A549 (cell line): ENCODE results near the gene NOL9. TPM values are rescaled to one million over a fixed set of nuclear protein-coding genes. Genes with fewer than 3 reads are reported as not detected.

Experiments used
- ATAC-seq, 2 experiments: fragments of 200-7000 bp in 1 of 2; fragments of >200 bp in 1 of 2; cut with Nextera tagmentation in 1 of 2; cut with Tn5 transposase in 1 of 2; 3 replicates each; pipeline versions ENCODE4 v1.8.0 to v1.9.1; 2018 to 2020; ENCODE audit warnings: mild to moderate bottlenecking in 1 of 2, moderate library complexity in 1 of 2
- CTCF ChIA-PET: fragments of 300-600 bp; sonication (Branson Sonifier 250); formaldehyde crosslinking; extraction: SDS; loops from one replicate; lab custom pipeline; 2021; ENCODE audit warnings: antibody characterized with exemption, inconsistent platforms; lab: Yijun Ruan, JAX
- POLR2A ChIA-PET: fragments of 350-600 bp; formaldehyde crosslinking; extraction: SDS; loops from one replicate; lab custom pipeline; 2021; ENCODE audit warnings: antibody characterized with exemption, inconsistent platforms; lab: Yijun Ruan, JAX
- DNase-seq, 2 experiments: peaks; one replicate each; pipeline versions ENCODE4 v3.0.0 to v3.0.0-alpha.2; 2011 to 2016; ENCODE audit warnings: low read depth in 1 of 2, low spot score in 1 of 2
- FAIRE-seq: peaks from 2 replicates; lab custom pipeline; 2011; peaks lifted over from hg19 to GRCh38; lab: Jason Lieb, UNC
- H3K27ac ChIP-seq, 2 experiments: fragments of >200 bp; sonication (Bioruptor Twin); formaldehyde crosslinking; 3 replicates each; pipeline ENCODE4 v1.5.1; 2016 to 2017
- H3K4me1 ChIP-seq: fragments of >200 bp; sonication (Bioruptor Twin); formaldehyde crosslinking; 3 replicates; pipeline ENCODE4 v1.6.1; 2016
- H3K4me2 ChIP-seq: fragments of >200 bp; sonication (Bioruptor Twin); formaldehyde crosslinking; 3 replicates; pipeline ENCODE4 v1.6.1; 2016
- H3K4me3 ChIP-seq: fragments of >200 bp; sonication (Bioruptor Twin); formaldehyde crosslinking; 3 replicates; pipeline ENCODE4 v1.5.1; 2016
- H3K9me3 ChIP-seq: fragments of >200 bp; sonication (Bioruptor Twin); formaldehyde crosslinking; 3 replicates; pipeline ENCODE4 v1.6.1; 2016
- CHD2 ChIP-seq: fragments of 150-350 bp; IDR thresholded peaks from 2 replicates; pipeline ENCODE4 v1.6.1; 2014; ENCODE audit warnings: low read length; ENCODE audit not compliant: partially characterized antibody
- CHD4 ChIP-seq: fragments of 200-600 bp; sonication (generic); IDR thresholded peaks from 2 replicates; pipeline ENCODE4 v1.6.1; 2016; ENCODE audit warnings: antibody characterized with exemption, mild to moderate bottlenecking, borderline replicate concordance
- EP300 ChIP-seq, 2 experiments: fragments of >200 bp; sonication (Bioruptor Twin); formaldehyde crosslinking; IDR thresholded peaks; 2 replicates in 1 of 2; 3 replicates in 1 of 2; pipeline ENCODE4 v1.6.1; 2016 to 2017
- FOSB ChIP-seq: fragments of 250-450 bp; sonication (Bioruptor Pico); IDR thresholded peaks from 2 replicates; pipeline ENCODE4 v1.5.0; 2020; ENCODE audit warnings: mild to moderate bottlenecking, moderate library complexity
- HDAC2 ChIP-seq: fragments of 200-600 bp; sonication (generic); IDR thresholded peaks from 2 replicates; pipeline ENCODE4 v1.6.1; 2016
- HOXB13 ChIP-seq: fragments of 250-450 bp; sonication (Bioruptor Pico); IDR thresholded peaks from 2 replicates; pipeline ENCODE4 v1.5.0; 2020; ENCODE audit warnings: low read depth, mild to moderate bottlenecking, moderate library complexity
- MAFK ChIP-seq: fragments of 450-650 bp; IDR thresholded peaks from 2 replicates; pipeline ENCODE4 v1.6.1; 2014; ENCODE audit not compliant: partially characterized antibody
- POLR2A ChIP-seq: IDR thresholded peaks from 2 replicates; pipeline ENCODE4 v1.6.1; 2012; ENCODE audit warnings: mild to moderate bottlenecking, low read length
- POLR2AphosphoS2 ChIP-seq: conservative IDR thresholded peaks from 2 replicates; pipeline ENCODE4 v1.6.1; 2012; ENCODE audit warnings: low read length, improper control_type of control experiment, inconsistent platforms
- RCOR1 ChIP-seq: fragments of 150-350 bp; IDR thresholded peaks from 2 replicates; pipeline ENCODE4 v1.6.1; 2014; ENCODE audit warnings: antibody characterized with exemption, low read length, low read depth
- RFX5 ChIP-seq: fragments of 450-650 bp; IDR thresholded peaks from 2 replicates; pipeline ENCODE4 v1.7.1; 2014; ENCODE audit warnings: antibody characterized with exemption, mild to moderate bottlenecking, moderate library complexity
- ZC3H11A ChIP-seq: fragments of 450-650 bp; IDR thresholded peaks from 2 replicates; pipeline ENCODE4 v1.6.1; 2014; ENCODE audit warnings: antibody characterized with exemption, mild to moderate bottlenecking
- WGBS: methylation state at CpG from one replicate; pipeline ENCODE4 v1.1.6; 2017; ENCODE audit errors: missing lambda C conversion rate; 5-methylcytosine and 5-hydroxymethylcytosine counted together
- polyA plus RNA-seq, 4 experiments: library from polyadenylated mRNA; depleted of rRNA in 3 of 4; stranded (reverse); fragments of >200 nt; fragmentation: RNase III in 1 of 4; extraction: RNeasy Plus Mini Kit Qiagen cat#74134 plus additional on column Dnase treatment in 1 of 4; gene quantifications; 2 replicates in 3 of 4; 3 replicates in 1 of 4; pipeline ENCODE4 v1.2.3, GENCODE V29; 2011 to 2017
- TF ChIP-seq, protein P1 (sequence below): fragments of >200 bp; sonication (Bioruptor Twin); formaldehyde crosslinking; IDR thresholded peaks from 3 replicates; pipeline ENCODE4 v1.6.1; 2016
- TF ChIP-seq, protein P2 (sequence below): IDR thresholded peaks from 2 replicates; pipeline ENCODE4 v1.6.1; 2012
- TF ChIP-seq, protein P3 (sequence below): fragments of 450-650 bp; IDR thresholded peaks from 2 replicates; pipeline ENCODE4 v1.6.1; 2014; ENCODE audit warnings: antibody characterized with exemption
- TF ChIP-seq, protein P4 (sequence below): fragments of >200 bp; sonication (Bioruptor Twin); formaldehyde crosslinking; IDR thresholded peaks from 3 replicates; pipeline ENCODE4 v1.5.1; 2016
- TF ChIP-seq, protein P5 (sequence below): fragments of 200-600 bp; sonication (generic); IDR thresholded peaks from 2 replicates; pipeline ENCODE4 v1.6.1; 2016; ENCODE audit warnings: antibody characterized with exemption, mild to moderate bottlenecking, moderate library complexity

NOL9 gene
- polyA plus RNA-seq, 2 of the 4 experiments (the other 2 are of a cell fraction), result 4.4 to 19.3 TPM

DNA sequence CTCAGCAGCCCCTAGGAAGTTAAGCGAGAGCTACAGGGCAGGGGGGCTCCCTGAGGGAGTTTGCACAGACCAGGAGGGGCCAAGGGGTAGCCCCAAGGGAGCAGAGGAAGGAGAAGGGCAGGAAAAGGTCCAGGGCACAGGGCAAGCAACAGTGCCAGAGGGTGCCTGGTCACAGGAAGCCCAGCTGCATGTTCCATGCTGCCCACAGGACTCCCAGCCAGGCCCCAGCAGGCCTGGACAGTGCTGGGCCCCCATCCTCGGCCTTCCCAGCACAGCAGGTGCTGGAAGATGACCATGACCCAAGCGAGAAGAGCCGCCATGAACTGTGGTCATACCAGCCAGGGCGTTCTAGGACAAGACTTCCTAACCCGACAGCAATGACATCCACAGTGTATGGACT lies 37.3 kb upstream of the NOL9 start (continued):
- TF ChIP-seq RCOR1 (no peak), POLR2AphosphoS2 (no peak), MAFK (no peak)
- TF ChIP-seq, protein P1, sequence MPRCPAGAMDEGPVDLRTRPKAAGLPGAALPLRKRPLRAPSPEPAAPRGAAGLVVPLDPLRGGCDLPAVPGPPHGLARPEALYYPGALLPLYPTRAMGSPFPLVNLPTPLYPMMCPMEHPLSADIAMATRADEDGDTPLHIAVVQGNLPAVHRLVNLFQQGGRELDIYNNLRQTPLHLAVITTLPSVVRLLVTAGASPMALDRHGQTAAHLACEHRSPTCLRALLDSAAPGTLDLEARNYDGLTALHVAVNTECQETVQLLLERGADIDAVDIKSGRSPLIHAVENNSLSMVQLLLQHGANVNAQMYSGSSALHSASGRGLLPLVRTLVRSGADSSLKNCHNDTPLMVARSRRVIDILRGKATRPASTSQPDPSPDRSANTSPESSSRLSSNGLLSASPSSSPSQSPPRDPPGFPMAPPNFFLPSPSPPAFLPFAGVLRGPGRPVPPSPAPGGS, result no peak
- TF ChIP-seq, protein P2, sequence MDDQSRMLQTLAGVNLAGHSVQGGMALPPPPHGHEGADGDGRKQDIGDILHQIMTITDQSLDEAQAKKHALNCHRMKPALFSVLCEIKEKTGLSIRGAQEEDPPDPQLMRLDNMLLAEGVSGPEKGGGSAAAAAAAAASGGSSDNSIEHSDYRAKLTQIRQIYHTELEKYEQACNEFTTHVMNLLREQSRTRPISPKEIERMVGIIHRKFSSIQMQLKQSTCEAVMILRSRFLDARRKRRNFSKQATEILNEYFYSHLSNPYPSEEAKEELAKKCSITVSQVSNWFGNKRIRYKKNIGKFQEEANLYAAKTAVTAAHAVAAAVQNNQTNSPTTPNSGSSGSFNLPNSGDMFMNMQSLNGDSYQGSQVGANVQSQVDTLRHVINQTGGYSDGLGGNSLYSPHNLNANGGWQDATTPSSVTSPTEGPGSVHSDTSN, result no peak
- TF ChIP-seq, all 56 proteins: peak for 0

DNA sequence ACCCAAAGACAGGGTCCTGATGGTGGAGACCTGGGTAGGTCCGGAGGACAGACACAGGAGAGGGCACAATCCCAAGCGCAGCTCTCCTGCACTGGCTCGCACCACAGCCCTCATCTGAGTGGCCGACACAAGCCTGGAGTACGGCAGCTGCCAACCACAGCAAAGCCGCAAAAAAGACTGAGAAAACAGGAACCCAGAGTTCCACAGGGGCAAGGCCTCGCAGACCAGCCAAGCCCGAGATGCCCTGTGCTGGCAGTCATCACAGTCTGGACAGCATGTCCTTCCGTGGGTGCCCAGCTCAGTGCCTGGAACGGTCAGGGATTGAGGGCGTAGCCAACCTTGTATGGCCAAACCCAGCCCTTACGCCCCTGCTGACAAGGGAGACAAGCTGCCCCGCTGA lies 36.9 kb upstream of the NOL9 start:
- Histone ChIP-seq H3K9me3 (no peaks in the 10 kb centered on the region), H3K4me1 (no peaks in the 10 kb centered on the region), H3K4me2 (no peak overlapping the region), H3K27ac (no peak overlapping the region), H3K4me3 (no peak overlapping the region)
- POLR2A ChIA-PET, result no interaction called here
- DNase-seq, result no peak
- no peak for ATAC-seq
- no peak for TF ChIP-seq EP300 (IDR thresholded peaks at IDR 0.05)
- 95% methylated on average over 12 of the region's 13 CpGs for WGBS
- FAIRE-seq, result no peak
- CTCF ChIA-PET, result interaction anchor here (1.3 to 2.8 kb wide), 2 partner anchors 11 to 36 kb away, joined by 3 to 8 read pairs; partner anchors contain the start of genes NOL9 and TAS1R1

DNA sequence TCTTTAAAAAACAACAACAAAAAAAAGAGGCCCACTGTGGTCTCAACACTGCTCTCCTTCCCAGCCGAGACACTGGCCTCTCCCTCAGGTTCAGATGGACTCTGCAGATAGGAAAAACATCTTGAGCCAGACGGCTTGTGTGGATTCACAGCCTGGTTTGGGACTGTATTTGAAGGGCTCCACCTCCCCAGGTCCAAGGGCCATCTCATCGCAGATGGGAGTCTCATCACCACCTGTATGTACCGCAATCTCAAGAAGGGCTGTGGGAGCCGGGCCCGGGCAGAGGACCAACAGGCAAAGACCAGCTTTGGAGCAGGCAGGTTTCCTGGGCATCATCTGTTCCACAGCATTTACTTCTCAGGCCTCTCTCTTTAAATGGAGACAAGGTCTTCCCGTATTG lies 35.7 kb upstream of the NOL9 start:
- Histone ChIP-seq H3K27ac (no peak overlapping the region), H3K4me2 (no peak overlapping the region), H3K4me1 (no peaks in the 10 kb centered on the region), H3K4me3 (no peak overlapping the region), H3K9me3 (no peaks in the 10 kb centered on the region)
- POLR2A ChIA-PET, result interaction anchor here (1.6 kb wide), 1 partner anchor 10 kb away, joined by 5 read pairs; the partner anchor contains the start of gene ZBTB48
- FAIRE-seq (no peak), ATAC-seq (no peak), DNase-seq (no peak)
- 84% methylated on average over 6 of the region's 7 CpGs for WGBS
- no peak for TF ChIP-seq ZC3H11A
- TF ChIP-seq FOSB (CRISPR knock-in tag), result no peak
- no peak for TF ChIP-seq CHD2
- no peak for TF ChIP-seq HDAC2
- TF ChIP-seq POLR2A, result no peak
- no peak for TF ChIP-seq CHD4
- TF ChIP-seq RFX5, result no peak
- TF ChIP-seq, protein P3, sequence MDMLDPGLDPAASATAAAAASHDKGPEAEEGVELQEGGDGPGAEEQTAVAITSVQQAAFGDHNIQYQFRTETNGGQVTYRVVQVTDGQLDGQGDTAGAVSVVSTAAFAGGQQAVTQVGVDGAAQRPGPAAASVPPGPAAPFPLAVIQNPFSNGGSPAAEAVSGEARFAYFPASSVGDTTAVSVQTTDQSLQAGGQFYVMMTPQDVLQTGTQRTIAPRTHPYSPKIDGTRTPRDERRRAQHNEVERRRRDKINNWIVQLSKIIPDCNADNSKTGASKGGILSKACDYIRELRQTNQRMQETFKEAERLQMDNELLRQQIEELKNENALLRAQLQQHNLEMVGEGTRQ, result no peak
- TF ChIP-seq HOXB13 (CRISPR knock-in tag), result no peak
- TF ChIP-seq, protein P4, sequence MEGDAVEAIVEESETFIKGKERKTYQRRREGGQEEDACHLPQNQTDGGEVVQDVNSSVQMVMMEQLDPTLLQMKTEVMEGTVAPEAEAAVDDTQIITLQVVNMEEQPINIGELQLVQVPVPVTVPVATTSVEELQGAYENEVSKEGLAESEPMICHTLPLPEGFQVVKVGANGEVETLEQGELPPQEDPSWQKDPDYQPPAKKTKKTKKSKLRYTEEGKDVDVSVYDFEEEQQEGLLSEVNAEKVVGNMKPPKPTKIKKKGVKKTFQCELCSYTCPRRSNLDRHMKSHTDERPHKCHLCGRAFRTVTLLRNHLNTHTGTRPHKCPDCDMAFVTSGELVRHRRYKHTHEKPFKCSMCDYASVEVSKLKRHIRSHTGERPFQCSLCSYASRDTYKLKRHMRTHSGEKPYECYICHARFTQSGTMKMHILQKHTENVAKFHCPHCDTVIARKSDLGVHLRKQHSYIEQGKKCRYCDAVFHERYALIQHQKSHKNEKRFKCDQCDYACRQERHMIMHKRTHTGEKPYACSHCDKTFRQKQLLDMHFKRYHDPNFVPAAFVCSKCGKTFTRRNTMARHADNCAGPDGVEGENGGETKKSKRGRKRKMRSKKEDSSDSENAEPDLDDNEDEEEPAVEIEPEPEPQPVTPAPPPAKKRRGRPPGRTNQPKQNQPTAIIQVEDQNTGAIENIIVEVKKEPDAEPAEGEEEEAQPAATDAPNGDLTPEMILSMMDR, result no peak
- TF ChIP-seq, protein P5, sequence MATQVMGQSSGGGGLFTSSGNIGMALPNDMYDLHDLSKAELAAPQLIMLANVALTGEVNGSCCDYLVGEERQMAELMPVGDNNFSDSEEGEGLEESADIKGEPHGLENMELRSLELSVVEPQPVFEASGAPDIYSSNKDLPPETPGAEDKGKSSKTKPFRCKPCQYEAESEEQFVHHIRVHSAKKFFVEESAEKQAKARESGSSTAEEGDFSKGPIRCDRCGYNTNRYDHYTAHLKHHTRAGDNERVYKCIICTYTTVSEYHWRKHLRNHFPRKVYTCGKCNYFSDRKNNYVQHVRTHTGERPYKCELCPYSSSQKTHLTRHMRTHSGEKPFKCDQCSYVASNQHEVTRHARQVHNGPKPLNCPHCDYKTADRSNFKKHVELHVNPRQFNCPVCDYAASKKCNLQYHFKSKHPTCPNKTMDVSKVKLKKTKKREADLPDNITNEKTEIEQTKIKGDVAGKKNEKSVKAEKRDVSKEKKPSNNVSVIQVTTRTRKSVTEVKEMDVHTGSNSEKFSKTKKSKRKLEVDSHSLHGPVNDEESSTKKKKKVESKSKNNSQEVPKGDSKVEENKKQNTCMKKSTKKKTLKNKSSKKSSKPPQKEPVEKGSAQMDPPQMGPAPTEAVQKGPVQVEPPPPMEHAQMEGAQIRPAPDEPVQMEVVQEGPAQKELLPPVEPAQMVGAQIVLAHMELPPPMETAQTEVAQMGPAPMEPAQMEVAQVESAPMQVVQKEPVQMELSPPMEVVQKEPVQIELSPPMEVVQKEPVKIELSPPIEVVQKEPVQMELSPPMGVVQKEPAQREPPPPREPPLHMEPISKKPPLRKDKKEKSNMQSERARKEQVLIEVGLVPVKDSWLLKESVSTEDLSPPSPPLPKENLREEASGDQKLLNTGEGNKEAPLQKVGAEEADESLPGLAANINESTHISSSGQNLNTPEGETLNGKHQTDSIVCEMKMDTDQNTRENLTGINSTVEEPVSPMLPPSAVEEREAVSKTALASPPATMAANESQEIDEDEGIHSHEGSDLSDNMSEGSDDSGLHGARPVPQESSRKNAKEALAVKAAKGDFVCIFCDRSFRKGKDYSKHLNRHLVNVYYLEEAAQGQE, result no peak
- TF ChIP-seq POLR2AphosphoS2, result no peak
- CTCF ChIA-PET, result interaction anchor here (1.0 to 2.8 kb wide), 3 partner anchors 35 to 100 kb away, joined by 3 to 8 read pairs (median 3); partner anchors contain the start of genes NOL9 and TAS1R1
